BE2C (cell line): Measurements from ENCODE around the gene SLC12A3. TPM values are rescaled to one million over a fixed set of nuclear protein-coding genes. Genes with fewer than 3 reads are reported as not detected.

ENCODE experiments used
- DNase-seq: peaks from one replicate; pipeline ENCODE4 v3.0.0-alpha.2; 2020
- H3K27me3 ChIP-seq: fragments of 250-450 bp; sonication (Bioruptor Pico); 2 replicates; pipeline ENCODE4 v1.5.1; 2020; ENCODE audit warnings: mild to moderate bottlenecking
- H3K36me3 ChIP-seq: fragments of 250-450 bp; sonication (Bioruptor Pico); 2 replicates; pipeline ENCODE4 v1.5.1; 2020; ENCODE audit warnings: mild to moderate bottlenecking
- H3K4me1 ChIP-seq: fragments of 250-450 bp; sonication (Bioruptor Pico); 2 replicates; pipeline ENCODE4 v1.5.1; 2020
- H3K4me3 ChIP-seq: 2 replicates; pipeline ENCODE4 v1.5.1; 2011; ENCODE audit warnings: low read depth, low read length
- H3K9me3 ChIP-seq: fragments of 250-450 bp; sonication (Bioruptor Pico); 2 replicates; pipeline ENCODE4 v1.5.1; 2020
- CTCF ChIP-seq: IDR thresholded peaks from 2 replicates; pipeline ENCODE4 v1.5.1; 2012; ENCODE audit warnings: mild to moderate bottlenecking, low read depth, low read length
- polyA plus RNA-seq: library from polyadenylated mRNA; unstranded; fragments of >200 nt; gene quantifications from one replicate; pipeline ENCODE4 v1.2.1, GENCODE V29; 2012; ENCODE audit warnings: low read depth, missing spikeins; ENCODE audit not compliant: insufficient read length, insufficient read depth

The SLC12A3 gene
- 0.19 TPM for polyA plus RNA-seq

GRCh38 chr16:56864960-56865359, at the start of gene SLC12A3:
SLC12A3 (plus strand) TSS chr16:56865207; CDS start chr16:56865236, 29 bp downstream.
- H3K27me3 ChIP-seq: no peaks in the 10 kb centered on the region
- H3K9me3 ChIP-seq: no peaks in the 10 kb centered on the region
- H3K4me1 ChIP-seq: peaks cover 9% of the 10 kb centered on the region
- H3K36me3 ChIP-seq: no peaks in the 10 kb centered on the region
- DNase-seq: peak; percentile 48
- no peak for TF ChIP-seq CTCF
- no peak within 1 kb of the TSS for H3K4me3 ChIP-seq

- DNase-seq: no peak
- Histone ChIP-seq H3K27me3 (no peaks in the 10 kb centered on the region), H3K9me3 (no peaks in the 10 kb centered on the region), H3K36me3 (peaks cover 3% of the 10 kb centered on the region), H3K4me1 (no peaks in the 10 kb centered on the region; the same call in 1 of the 2 replicates), H3K4me3 (no peak overlapping the region)
- no peak for TF ChIP-seq CTCF
Observed at GRCh38 chr16:56815721-56816120, 49.3 kb upstream of the SLC12A3 start.

GRCh38 chr16:56817056-56817455, 48.0 kb upstream of the SLC12A3 start:
- Histone ChIP-seq H3K4me3 (no peak overlapping the region), H3K36me3 (peaks cover 6% of the 10 kb centered on the region), H3K4me1 (no peaks in the 10 kb centered on the region; the same call in 1 of the 2 replicates), H3K9me3 (no peaks in the 10 kb centered on the region), H3K27me3 (no peaks in the 10 kb centered on the region)
- no peak for TF ChIP-seq CTCF
- DNase-seq: no peak

- H3K4me1 ChIP-seq: no peaks in the 10 kb centered on the region; the same call in 1 of the 2 replicates
- no peak overlapping the region for H3K4me3 ChIP-seq
- DNase-seq: no peak
- no peaks in the 10 kb centered on the region for H3K9me3 ChIP-seq
- H3K36me3 ChIP-seq: peaks cover 6% of the 10 kb centered on the region
- H3K27me3 ChIP-seq: no peaks in the 10 kb centered on the region
- TF ChIP-seq CTCF: no peak
Observed at GRCh38 chr16:56817938-56818337, 47.1 kb upstream of the SLC12A3 start.

- no peaks in the 10 kb centered on the region for H3K27me3 ChIP-seq
- TF ChIP-seq CTCF: no peak
- no peaks in the 10 kb centered on the region for H3K4me1 ChIP-seq
- no peaks in the 10 kb centered on the region for H3K9me3 ChIP-seq
- peaks cover 9% of the 10 kb centered on the region; the same call in 1 of the 2 replicates for H3K36me3 ChIP-seq
- no peak for DNase-seq
- H3K4me3 ChIP-seq: no peak overlapping the region
Observed at GRCh38 chr16:56823081-56823733, 41.8 kb upstream of the SLC12A3 start.

GRCh38 chr16:56824331-56824730, 40.7 kb upstream of the SLC12A3 start:
- DNase-seq: no peak
- H3K9me3 ChIP-seq: no peaks in the 10 kb centered on the region
- no peak overlapping the region for H3K4me3 ChIP-seq
- H3K36me3 ChIP-seq: peaks cover 11% of the 10 kb centered on the region; the same call in 1 of the 2 replicates
- peak; percentile 29; the same call in 1 of the 2 replicates for TF ChIP-seq CTCF
- H3K27me3 ChIP-seq: no peaks in the 10 kb centered on the region
- H3K4me1 ChIP-seq: no peaks in the 10 kb centered on the region
